Glutamatergic neuron (in vitro differentiated cells): ENCODE data around the gene MYG1. TPM values are rescaled to one million over a fixed set of nuclear protein-coding genes. Genes with fewer than 3 reads are reported as not detected.
A peak's percentile ranks its signal among the peaks of the same experiment; 100 is the strongest.

ENCODE experiments used
- DNase-seq: peaks from one replicate; pipeline ENCODE4 v3.0.0; 2022
- H3K27ac Mint-ChIP-seq: one replicate; pipeline ENCODE4 v1.8.0; 2020; ENCODE audit warnings: mild to moderate bottlenecking, mixed read lengths, inconsistent platforms; ENCODE audit not compliant: unreplicated experiment
- H3K27me3 Mint-ChIP-seq: one replicate; pipeline ENCODE4 v1.8.0; 2020; ENCODE audit warnings: mild to moderate bottlenecking, moderate library complexity, mixed read lengths, inconsistent platforms; ENCODE audit not compliant: unreplicated experiment
- H3K36me3 Mint-ChIP-seq: one replicate; pipeline ENCODE4 v1.8.0; 2020; ENCODE audit warnings: mild to moderate bottlenecking, mixed read lengths, inconsistent platforms; ENCODE audit not compliant: unreplicated experiment
- H3K4me1 Mint-ChIP-seq: one replicate; pipeline ENCODE4 v1.8.0; 2020; ENCODE audit warnings: mild to moderate bottlenecking, low read depth, mixed read lengths, inconsistent platforms; ENCODE audit not compliant: unreplicated experiment
- H3K4me3 Mint-ChIP-seq: one replicate; pipeline ENCODE4 v1.8.0; 2020; ENCODE audit warnings: mild to moderate bottlenecking, mixed read lengths, inconsistent platforms; ENCODE audit not compliant: unreplicated experiment
- H3K9me3 Mint-ChIP-seq: one replicate; pipeline ENCODE4 v1.8.0; 2020; ENCODE audit warnings: mild to moderate bottlenecking, moderate library complexity, mixed read lengths, inconsistent platforms; ENCODE audit not compliant: unreplicated experiment
- CTCF ChIP-seq: fragments of 200-600 bp; sonication (generic); IDR thresholded peaks from one replicate; pipeline ENCODE4 v1.5.0; 2021; ENCODE audit not compliant: partially characterized antibody, unreplicated experiment
- total RNA-seq: library from RNA; stranded (reverse); fragmentation: NEBNext Ultra II Directional; extraction: Animal tissue kit (Norgen Biotek cat#: 25700); gene quantifications from one replicate; pipeline ENCODE4 v1.2.1, GENCODE V29; 2021; ENCODE audit not compliant: unreplicated experiment

MYG1 gene
- total RNA-seq, 1 donor from 2014 or later = 66.1 TPM

DNA sequence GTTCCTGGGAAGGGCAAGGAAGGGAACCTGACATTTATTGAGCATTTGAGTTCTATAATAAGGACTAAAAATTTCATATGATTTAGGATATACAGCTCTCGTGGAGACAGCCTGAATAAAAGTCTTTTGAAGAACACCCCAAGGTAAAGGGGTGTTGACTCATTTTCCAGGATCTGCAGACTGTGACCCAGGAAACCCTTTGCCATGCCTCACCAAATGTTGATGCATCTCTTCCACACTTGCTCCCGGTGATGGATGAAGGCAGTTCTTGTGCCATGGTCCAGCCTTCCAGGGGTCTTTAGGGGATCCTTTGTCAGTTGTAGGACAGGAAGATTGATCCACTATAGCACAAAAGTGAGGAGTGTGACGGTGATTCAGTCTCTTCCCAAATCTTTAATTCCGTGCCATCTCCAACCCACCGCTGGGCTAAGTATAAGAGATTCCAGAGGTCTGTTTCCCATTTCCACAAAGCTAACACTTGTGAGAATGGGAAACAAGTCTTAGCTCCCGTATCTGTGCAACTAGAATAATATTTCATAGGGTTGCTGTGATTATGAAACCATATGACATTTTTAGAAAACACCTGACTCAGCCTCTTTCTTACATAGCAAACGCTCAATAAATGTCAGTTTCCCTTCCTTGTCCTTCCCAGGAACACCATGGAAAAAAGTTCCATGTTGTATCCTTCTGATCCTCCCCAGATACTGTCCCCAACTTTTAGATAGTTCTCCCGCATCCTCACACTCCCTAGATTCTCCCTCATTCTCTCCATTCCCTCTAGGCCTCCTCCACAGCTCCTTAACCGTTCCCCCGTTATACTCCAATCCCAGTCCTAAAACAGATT lies 21.1 kb downstream of the MYG1 start:
- no peak for DNase-seq
- peaks cover 5% of the 10 kb centered on the region for H3K9me3 Mint-ChIP-seq
- H3K4me3 Mint-ChIP-seq = peak overlapping the region; percentile 91
- peaks cover 12% of the 10 kb centered on the region for H3K4me1 Mint-ChIP-seq
- no peak for TF ChIP-seq CTCF
- H3K27me3 Mint-ChIP-seq = peaks cover 4% of the 10 kb centered on the region
- H3K36me3 Mint-ChIP-seq = no peaks in the 10 kb centered on the region
- peak overlapping the region; percentile 98 for H3K27ac Mint-ChIP-seq

DNA sequence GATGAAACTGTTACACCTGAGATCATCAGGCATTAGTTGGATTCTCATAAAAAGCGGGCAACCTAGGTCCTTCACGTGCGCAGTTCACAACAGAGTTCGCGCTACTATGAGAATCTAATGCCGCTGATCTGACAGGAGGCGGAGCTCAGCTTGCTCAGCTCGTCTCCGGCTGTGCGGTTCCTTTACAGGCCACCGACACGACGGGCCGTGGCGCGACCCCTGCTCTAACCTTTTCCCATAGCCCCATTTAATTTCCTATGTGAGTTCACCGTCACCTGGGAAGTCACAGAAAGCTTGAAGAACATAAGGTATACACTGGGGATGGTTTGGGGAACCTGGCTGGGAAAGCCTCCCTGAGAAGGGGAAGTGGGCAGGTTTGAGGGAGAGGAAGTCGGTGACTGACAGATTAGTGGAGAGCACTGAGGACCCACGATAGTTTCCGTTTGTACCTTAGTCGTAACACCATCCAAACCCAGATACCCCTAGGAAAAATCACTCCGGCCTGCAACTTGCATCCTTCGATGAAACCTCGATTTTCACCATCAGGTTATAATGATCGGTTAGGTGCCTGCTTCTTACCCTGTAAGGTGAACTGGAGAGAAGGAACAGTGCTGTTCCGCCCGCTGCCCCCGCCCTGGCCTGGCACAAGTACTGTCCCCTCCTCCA lies 24.8 kb downstream of the MYG1 start:
- Mint-ChIP-seq H3K4me1 (peaks cover 12% of the 10 kb centered on the region), H3K36me3 (no peaks in the 10 kb centered on the region), H3K9me3 (peaks cover 4% of the 10 kb centered on the region), H3K27ac (peak overlapping the region; percentile 46), H3K27me3 (peaks cover 19% of the 10 kb centered on the region), H3K4me3 (peak overlapping the region; percentile 85)
- TF ChIP-seq CTCF = no peak
- peak; percentile 43 for DNase-seq

DNA sequence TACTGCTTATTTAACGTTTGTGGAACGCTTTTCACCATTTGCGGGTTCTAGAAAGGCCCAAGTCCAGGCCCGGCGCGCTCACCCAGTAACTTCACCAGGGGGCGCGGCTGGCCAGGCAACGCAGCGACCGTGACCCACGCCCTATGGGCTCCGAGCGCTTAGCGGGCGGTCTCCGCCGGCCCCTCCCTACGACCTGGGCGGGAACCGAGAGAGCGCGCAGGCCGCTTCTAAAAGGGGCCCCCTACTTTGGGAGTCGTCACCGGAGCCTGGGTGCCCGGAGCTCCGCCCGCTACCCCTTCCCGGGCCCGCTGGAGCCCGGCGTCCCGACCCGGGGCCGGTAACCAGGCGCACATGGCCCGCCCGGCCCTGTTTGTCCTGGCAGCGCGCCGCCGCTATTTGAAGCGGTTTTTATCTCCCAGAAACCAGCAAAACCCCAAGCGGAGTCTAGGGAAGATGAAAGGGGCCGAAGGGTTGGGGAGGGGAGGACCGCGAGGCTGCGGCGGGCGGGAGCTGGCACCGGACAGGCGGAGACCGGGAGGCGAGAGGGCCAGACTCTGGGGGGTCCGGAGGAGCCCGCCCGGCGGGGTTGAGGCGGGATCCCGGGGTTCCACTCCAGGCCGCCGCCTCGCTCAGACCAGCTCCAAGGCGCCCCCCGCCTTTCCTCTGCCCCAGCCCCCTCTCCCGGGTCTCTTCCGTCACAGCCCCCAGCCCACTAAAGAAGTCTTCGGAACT lies 25.4 kb downstream of the MYG1 start:
- H3K36me3 Mint-ChIP-seq = no peaks in the 10 kb centered on the region
- DNase-seq = peak; percentile 91
- H3K9me3 Mint-ChIP-seq = peaks cover 4% of the 10 kb centered on the region
- peak overlapping the region; percentile 85 for H3K4me3 Mint-ChIP-seq
- H3K4me1 Mint-ChIP-seq = peaks cover 12% of the 10 kb centered on the region
- TF ChIP-seq CTCF = peak; percentile 66
- peak overlapping the region; percentile 46 for H3K27ac Mint-ChIP-seq
- H3K27me3 Mint-ChIP-seq = peaks cover 21% of the 10 kb centered on the region

DNA sequence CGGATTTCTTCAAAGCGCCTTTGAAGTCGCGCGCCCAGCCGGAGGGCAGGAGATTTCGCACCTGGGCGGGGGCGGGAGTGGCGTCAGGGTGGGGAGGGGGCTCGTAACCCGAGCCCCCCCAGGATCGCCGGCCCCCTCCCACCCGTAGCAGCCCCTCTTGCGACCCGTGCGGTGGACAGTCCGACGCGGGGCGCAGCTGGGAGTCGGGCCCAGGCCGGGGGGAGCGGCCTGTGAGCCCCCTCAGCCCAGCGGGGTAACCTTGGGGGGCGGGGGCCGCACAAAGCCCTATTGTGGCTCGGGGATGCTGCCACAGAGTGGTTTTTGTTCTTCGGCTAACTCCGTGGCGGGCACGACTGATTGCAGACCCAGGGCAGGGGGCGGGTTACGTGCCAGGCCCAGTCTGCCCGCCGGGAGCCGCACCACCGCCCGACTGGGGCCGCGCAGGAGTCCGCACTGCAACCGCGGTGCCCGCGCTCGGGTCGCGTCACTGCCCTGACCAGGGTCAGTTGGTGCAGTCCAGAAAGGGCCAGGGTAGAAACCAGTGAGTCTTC lies 26.1 kb downstream of the MYG1 start:
- peak; percentile 46 for DNase-seq
- Mint-ChIP-seq H3K27ac (no peak overlapping the region), H3K27me3 (peaks cover 23% of the 10 kb centered on the region), H3K9me3 (peaks cover 7% of the 10 kb centered on the region), H3K4me3 (peak overlapping the region; percentile 80), H3K36me3 (no peaks in the 10 kb centered on the region), H3K4me1 (peaks cover 10% of the 10 kb centered on the region)
- no peak for TF ChIP-seq CTCF
